ENCODE data around the gene MAT2A. TPM values are rescaled to one million over a fixed set of nuclear protein-coding genes. Genes with fewer than 3 reads are reported as not detected.
"Not testable (repeated sequence)": the region's sequence is repeated elsewhere in the genome, so short reads cannot be mapped to it uniquely, and the experiment has no call there.

The MAT2A gene
- total RNA-seq, 4 donors from 2014 or later = 223 to 1,046 (median 437) TPM

GRCh38 chr2:85541753-85542457, 2.9 kb downstream of the MAT2A start:
- DNase-seq (ENCODE audit: low spot score) = no peak
- no peak for ATAC-seq (ENCODE audit: low FRiP score)
- no peak for TF ChIP-seq CTCF (IDR thresholded peaks at IDR 0.05)

- ATAC-seq (ENCODE audit: low FRiP score) = no peak
- DNase-seq (ENCODE audit: low spot score) = no peak
- TF ChIP-seq CTCF (IDR thresholded peaks at IDR 0.05) = no peak
These were observed 3.8 kb downstream of the MAT2A start for GRCh38 chr2:85542777-85543176.

- not testable (repeated sequence) for ATAC-seq (ENCODE audit: low FRiP score); DNase-seq (ENCODE audit: low spot score)
These were observed 5.3 kb downstream of the MAT2A start for GRCh38 chr2:85544254-85544691.

- not testable (repeated sequence) for ATAC-seq (ENCODE audit: low FRiP score); DNase-seq (ENCODE audit: low spot score)
These were observed 6.2 kb downstream of the MAT2A start for GRCh38 chr2:85544915-85545779.

- ATAC-seq (ENCODE audit: low FRiP score) (no peak), DNase-seq (ENCODE audit: low spot score) (no peak)
- TF ChIP-seq CTCF (IDR thresholded peaks at IDR 0.05) = no peak
These were observed 6.8 kb downstream of the MAT2A start for GRCh38 chr2:85545780-85546240.

GRCh38 chr2:85547089-85547858, 8.3 kb downstream of the MAT2A start:
- ATAC-seq (ENCODE audit: low FRiP score) (no peak), DNase-seq (ENCODE audit: low spot score) (no peak)
- TF ChIP-seq CTCF (IDR thresholded peaks at IDR 0.05) = no peak

- no peak for TF ChIP-seq CTCF (IDR thresholded peaks at IDR 0.05)
- no peak for DNase-seq (ENCODE audit: low spot score)
- ATAC-seq (ENCODE audit: low FRiP score) = no peak
These were observed 9.1 kb downstream of the MAT2A start for GRCh38 chr2:85547859-85548607.

All from omental fat pad (tissue), 4 donors.